Brain microvascular endothelial cell (primary cell): ENCODE measurements around the gene PFKL.

Source experiments
- DNase-seq: peaks from one replicate; pipeline ENCODE4 v3.0.0-alpha.2; 2020
- H3K27ac ChIP-seq: fragments of 250-450 bp; sonication (Bioruptor Pico); 2 replicates; pipeline ENCODE4 v1.5.1; 2020; ENCODE audit warnings: mild to moderate bottlenecking, moderate library complexity
- H3K27me3 ChIP-seq: fragments of 250-450 bp; sonication (Bioruptor Pico); replicated peaks from 2 replicates; pipeline ENCODE4 v1.5.1; 2020; ENCODE audit warnings: mild to moderate bottlenecking
- H3K36me3 ChIP-seq: fragments of 250-450 bp; sonication (Bioruptor Pico); replicated peaks from 2 replicates; pipeline ENCODE4 v1.5.1; 2020; ENCODE audit warnings: mild to moderate bottlenecking
- H3K4me3 ChIP-seq: 2 replicates; pipeline ENCODE4 v1.5.1; 2011; ENCODE audit warnings: low read depth, mild to moderate bottlenecking, control low read depth, low read length, moderate library complexity
- in situ Hi-C: cut with HindIII; loops from 2 replicates; pipeline ENCODE4 v1.10.0; 2017; ENCODE audit warnings: low sequenced_read_pairs, low pct_ligation_motif_present
- TF ChIP-seq, protein P1 (sequence below): IDR thresholded peaks from 2 replicates; pipeline ENCODE4 v1.5.1; 2011; ENCODE audit warnings: low read depth, mild to moderate bottlenecking, moderate library complexity, low read length, control low read depth, inconsistent platforms; ENCODE audit errors: missing control alignments

PFKL gene

DNA sequence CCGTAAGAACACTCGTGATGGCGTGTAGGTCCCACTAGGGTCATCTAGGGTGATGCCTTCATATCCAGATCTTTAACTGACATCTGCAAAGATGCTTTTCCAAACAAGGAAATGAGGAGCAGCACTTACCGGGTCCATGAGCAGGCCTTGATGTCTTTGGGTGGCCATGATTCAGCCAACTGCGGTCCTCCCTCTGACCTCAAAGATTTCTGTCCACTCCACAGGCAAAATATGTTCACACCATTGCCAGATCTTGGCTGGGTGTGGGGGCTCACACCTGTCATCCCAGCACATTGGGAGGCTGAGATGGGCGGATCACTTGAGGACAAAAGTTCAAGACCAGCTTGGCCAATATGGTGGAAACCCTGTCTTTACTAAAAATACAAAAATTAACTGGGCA is 71.7 kb downstream of the PFKL start:
- no peak for DNase-seq
- Histone ChIP-seq H3K4me3 (no peak overlapping the region), H3K27ac (no peak overlapping the region), H3K27me3 (no peaks in the 10 kb centered on the region), H3K36me3 (no peaks in the 10 kb centered on the region)
- in situ Hi-C loops, result no loop called here
- TF ChIP-seq, protein P1, sequence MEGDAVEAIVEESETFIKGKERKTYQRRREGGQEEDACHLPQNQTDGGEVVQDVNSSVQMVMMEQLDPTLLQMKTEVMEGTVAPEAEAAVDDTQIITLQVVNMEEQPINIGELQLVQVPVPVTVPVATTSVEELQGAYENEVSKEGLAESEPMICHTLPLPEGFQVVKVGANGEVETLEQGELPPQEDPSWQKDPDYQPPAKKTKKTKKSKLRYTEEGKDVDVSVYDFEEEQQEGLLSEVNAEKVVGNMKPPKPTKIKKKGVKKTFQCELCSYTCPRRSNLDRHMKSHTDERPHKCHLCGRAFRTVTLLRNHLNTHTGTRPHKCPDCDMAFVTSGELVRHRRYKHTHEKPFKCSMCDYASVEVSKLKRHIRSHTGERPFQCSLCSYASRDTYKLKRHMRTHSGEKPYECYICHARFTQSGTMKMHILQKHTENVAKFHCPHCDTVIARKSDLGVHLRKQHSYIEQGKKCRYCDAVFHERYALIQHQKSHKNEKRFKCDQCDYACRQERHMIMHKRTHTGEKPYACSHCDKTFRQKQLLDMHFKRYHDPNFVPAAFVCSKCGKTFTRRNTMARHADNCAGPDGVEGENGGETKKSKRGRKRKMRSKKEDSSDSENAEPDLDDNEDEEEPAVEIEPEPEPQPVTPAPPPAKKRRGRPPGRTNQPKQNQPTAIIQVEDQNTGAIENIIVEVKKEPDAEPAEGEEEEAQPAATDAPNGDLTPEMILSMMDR, result no peak

GRCh38 chr21:44372616-44373015 is 72.8 kb downstream of the PFKL start:
- in situ Hi-C loops, result no loop called here
- Histone ChIP-seq H3K4me3 (no peak overlapping the region), H3K36me3 (no peaks in the 10 kb centered on the region), H3K27me3 (no peaks in the 10 kb centered on the region), H3K27ac (no peak overlapping the region)
- DNase-seq, result no peak
- TF ChIP-seq, protein P1, result no peak

- Histone ChIP-seq H3K36me3 (no peaks in the 10 kb centered on the region), H3K27me3 (no peaks in the 10 kb centered on the region), H3K4me3 (no peak overlapping the region), H3K27ac (no peak overlapping the region)
- no peak for DNase-seq
- in situ Hi-C loops, result no loop called here
- TF ChIP-seq, protein P1, result no peak
Measured at GRCh38 chr21:44374601-44375280, 74.9 kb downstream of the PFKL start.

GRCh38 chr21:44375281-44375651 is 75.4 kb downstream of the PFKL start:
- Histone ChIP-seq H3K4me3 (no peak overlapping the region), H3K36me3 (no peaks in the 10 kb centered on the region), H3K27ac (no peak overlapping the region), H3K27me3 (peaks cover under 1% of the 10 kb centered on the region)
- in situ Hi-C loops, result no loop called here
- DNase-seq, result no peak
- TF ChIP-seq, protein P1, result no peak

- DNase-seq, result no peak
- no peak overlapping the region for H3K27ac ChIP-seq
- H3K27me3 ChIP-seq, result peaks cover 1% of the 10 kb centered on the region
- TF ChIP-seq, protein P1, result no peak
- in situ Hi-C loops, result no loop called here
- H3K4me3 ChIP-seq, result no peak overlapping the region
- no peaks in the 10 kb centered on the region for H3K36me3 ChIP-seq
Measured at GRCh38 chr21:44375761-44376241, 75.9 kb downstream of the PFKL start.

DNA sequence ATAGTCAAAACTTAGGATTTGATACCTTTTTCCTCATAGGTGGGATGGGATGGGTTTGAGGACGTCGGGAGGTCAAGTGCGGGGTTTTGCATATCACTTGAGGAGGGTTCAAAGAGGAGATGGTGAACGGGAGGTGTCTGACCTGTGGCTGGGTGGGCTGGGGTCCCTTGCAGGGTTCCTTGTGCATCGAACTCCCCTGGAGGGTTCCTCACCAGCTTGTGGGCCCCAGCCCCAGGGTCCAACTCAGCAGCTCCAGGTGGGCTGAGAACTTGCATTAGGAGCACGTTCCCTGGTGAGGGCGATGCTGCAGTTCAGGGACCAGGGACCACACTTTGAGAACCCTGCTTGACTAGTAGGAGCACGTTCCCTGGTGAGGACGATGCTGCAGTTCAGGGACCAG is 76.8 kb downstream of the PFKL start:
- Histone ChIP-seq H3K27me3 (peaks cover 1% of the 10 kb centered on the region), H3K27ac (no peak overlapping the region), H3K36me3 (no peaks in the 10 kb centered on the region), H3K4me3 (no peak overlapping the region)
- DNase-seq, result no peak
- TF ChIP-seq, protein P1, result no peak
- in situ Hi-C loops, result no loop called here
